GM10266 (cell line): ENCODE results near the gene GDPD1.
"Not testable (repeated sequence)": the region's sequence is repeated elsewhere in the genome, so short reads cannot be mapped to it uniquely, and the experiment has no call there.

Experiments used
- DNase-seq: peaks from one replicate; pipeline ENCODE4 v3.0.0; 2012; ENCODE audit errors: extremely low spot score
- CTCF ChIP-seq: IDR thresholded peaks from 2 replicates; pipeline ENCODE4 v1.5.1; 2012; ENCODE audit warnings: mild to moderate bottlenecking, low read depth; ENCODE audit not compliant: control insufficient read depth, insufficient read depth; ENCODE audit errors: missing control alignments

The GDPD1 gene

GRCh38 chr17:59298521-59298920 lies 78.2 kb downstream of the GDPD1 start:
- no peak for DNase-seq
- no peak for TF ChIP-seq CTCF

GRCh38 chr17:59299400-59300092 lies 79.2 kb downstream of the GDPD1 start:
- DNase-seq = no peak
- no peak for TF ChIP-seq CTCF

- no peak for DNase-seq
- no peak for TF ChIP-seq CTCF
Observed at GRCh38 chr17:59300941-59301340, 80.6 kb downstream of the GDPD1 start.

GRCh38 chr17:59304811-59305210 lies 84.5 kb downstream of the GDPD1 start:
- no peak for TF ChIP-seq CTCF
- DNase-seq = no peak

- TF ChIP-seq CTCF = no peak
Observed at GRCh38 chr17:59310263-59310920, 90.1 kb downstream of the GDPD1 start.

GRCh38 chr17:59311051-59311468 lies 90.7 kb downstream of the GDPD1 start:
- TF ChIP-seq CTCF = peak; percentile 72
- peak; percentile 71 for DNase-seq

More at GRCh38 chr17:59310263-59310920, 90.1 kb downstream of the GDPD1 start:
- DNase-seq = no peak

- DNase-seq = not testable (repeated sequence)
Observed at GRCh38 chr17:59311521-59311920, 91.2 kb downstream of the GDPD1 start.

GRCh38 chr17:59315866-59316265 lies 95.6 kb downstream of the GDPD1 start:
- TF ChIP-seq CTCF = no peak
- no peak for DNase-seq
